IMR-90 (cell line): ENCODE measurements around the gene STAT6. TPM values are rescaled to one million over a fixed set of nuclear protein-coding genes. Genes with fewer than 3 reads are reported as not detected.

Experiments used
- ATAC-seq: fragments of 200-7000 bp; cut with Tn5 transposase; 2 replicates; pipeline ENCODE4 v1.9.1; 2020; ENCODE audit warnings: low read depth, mild to moderate bottlenecking, moderate library complexity
- BruUV-seq: library from RNA; stranded (reverse); fragments of 400-500 nt; replicated peaks from 2 replicates; lab custom pipeline; 2021; lab: Mats Ljungman, UMichigan
- CTCF ChIA-PET: fragments of 300-600 bp; formaldehyde crosslinking; extraction: SDS; loops from one replicate; lab custom pipeline; 2021; ENCODE audit warnings: antibody characterized with exemption; lab: Yijun Ruan, JAX
- POLR2A ChIA-PET: fragments of 300-600 bp; sonication (Branson Sonifier 250); formaldehyde crosslinking; loops from one replicate; lab custom pipeline; 2022; ENCODE audit warnings: antibody characterized with exemption; ENCODE audit not compliant: unreplicated experiment; lab: Charles Lee
- DNase-seq: peaks from one replicate; pipeline ENCODE4 v3.0.0; 2013
- H2AFZ ChIP-seq: replicated peaks from 2 replicates; pipeline ENCODE3; 2013; ENCODE audit warnings: low read length, mild to moderate bottlenecking; ENCODE audit not compliant: poor library complexity
- H2AK5ac ChIP-seq: 2 replicates; pipeline ENCODE4 v1.6.1; 2013; ENCODE audit warnings: low read depth, low read length, inconsistent platforms
- H2AK9ac ChIP-seq: replicated peaks from 2 replicates; pipeline ENCODE3; 2013; ENCODE audit warnings: mild to moderate bottlenecking, low read depth, low read length, moderate library complexity; ENCODE audit not compliant: poor library complexity
- H2BK120ac ChIP-seq: 2 replicates; pipeline ENCODE4 v1.6.1; 2013; ENCODE audit warnings: low read depth, low read length, inconsistent platforms
- H2BK15ac ChIP-seq: 3 replicates; pipeline ENCODE4 v1.6.1; 2013; ENCODE audit warnings: low read depth, low read length, inconsistent platforms
- H2BK20ac ChIP-seq: 2 replicates; pipeline ENCODE4 v1.6.1; 2013; ENCODE audit warnings: low read depth, mild to moderate bottlenecking, inconsistent platforms, low read length, moderate library complexity
- H2BK5ac ChIP-seq: 2 replicates; pipeline ENCODE4 v1.6.1; 2013; ENCODE audit warnings: mild to moderate bottlenecking, low read depth, low read length, inconsistent platforms; ENCODE audit not compliant: poor library complexity, severe bottlenecking
- H3K14ac ChIP-seq: replicated peaks from 2 replicates; pipeline ENCODE4 v1.6.1; 2013; ENCODE audit warnings: low read depth, low read length, inconsistent platforms
- H3K18ac ChIP-seq: 2 replicates; pipeline ENCODE4 v1.6.1; 2013; ENCODE audit warnings: low read depth, low read length, control low read depth
- H3K23ac ChIP-seq: 2 replicates; pipeline ENCODE4 v1.6.1; 2013; ENCODE audit warnings: low read depth, low read length, inconsistent platforms
- H3K27ac ChIP-seq: 2 replicates; pipeline ENCODE4 v1.5.1; 2013; ENCODE audit warnings: mild to moderate bottlenecking, control low read depth, low read length; ENCODE audit not compliant: insufficient read depth
- H3K27me3 ChIP-seq: 2 replicates; pipeline ENCODE4 v1.6.1; 2013; ENCODE audit warnings: low read length; ENCODE audit not compliant: control insufficient read depth, insufficient read depth
- H3K36me3 ChIP-seq: 2 replicates; pipeline ENCODE4 v1.6.1; 2013; ENCODE audit warnings: low read length, mixed read lengths; ENCODE audit not compliant: control insufficient read depth, insufficient read depth
- H3K4ac ChIP-seq: 2 replicates; pipeline ENCODE4 v1.6.1; 2013; ENCODE audit warnings: low read depth, low read length, inconsistent platforms
- H3K4me1 ChIP-seq: 2 replicates; pipeline ENCODE4 v1.6.1; 2013; ENCODE audit warnings: low read length, mixed read lengths; ENCODE audit not compliant: control insufficient read depth, insufficient read depth
- H3K4me2 ChIP-seq: 2 replicates; pipeline ENCODE4 v1.6.1; 2013; ENCODE audit warnings: low read depth, mild to moderate bottlenecking, control low read depth, low read length, moderate library complexity
- H3K4me3 ChIP-seq: 2 replicates; pipeline ENCODE4 v1.5.1; 2013; ENCODE audit warnings: low read depth, mild to moderate bottlenecking, control low read depth, low read length, moderate library complexity; ENCODE audit not compliant: insufficient read depth
- H3K56ac ChIP-seq: 2 replicates; pipeline ENCODE4 v1.6.1; 2013; ENCODE audit warnings: low read length, inconsistent platforms; ENCODE audit not compliant: insufficient read depth; ENCODE audit errors: extremely low read depth
- H3K79me1 ChIP-seq, 2 experiments: 2 replicates each; pipeline ENCODE4 v1.6.1; 2013; ENCODE audit warnings: low read length in 2 of 2, inconsistent platforms in 1 of 2, low read depth in 1 of 2
- H3K9ac ChIP-seq: 2 replicates; pipeline ENCODE4 v1.6.1; 2013; ENCODE audit warnings: low read depth, low read length, control low read depth
- H3K9me1 ChIP-seq: 2 replicates; pipeline ENCODE4 v1.6.1; 2013; ENCODE audit warnings: low read length, inconsistent platforms; ENCODE audit not compliant: insufficient read depth
- H3K9me3 ChIP-seq: 2 replicates; pipeline ENCODE4 v1.6.1; 2013; ENCODE audit warnings: low read length; ENCODE audit not compliant: control insufficient read depth, insufficient read depth
- H4K20me1 ChIP-seq: 2 replicates; pipeline ENCODE4 v1.6.1; 2013; ENCODE audit warnings: low read length, inconsistent platforms; ENCODE audit not compliant: insufficient read depth
- H4K5ac ChIP-seq: 2 replicates; pipeline ENCODE4 v1.6.1; 2013; ENCODE audit warnings: mild to moderate bottlenecking, low read depth, low read length, control low read depth
- H4K8ac ChIP-seq, 2 experiments: 2 replicates each; pipeline ENCODE4 v1.6.1; 2013; ENCODE audit warnings: low read depth in 2 of 2, low read length in 2 of 2, control low read depth in 1 of 2, inconsistent platforms in 1 of 2
- H4K91ac ChIP-seq: 2 replicates; pipeline ENCODE4 v1.6.1; 2013; ENCODE audit warnings: low read depth, low read length, inconsistent platforms; ENCODE audit not compliant: insufficient read depth
- CHD1 ChIP-seq: IDR thresholded peaks from 2 replicates; pipeline ENCODE4 v1.6.1; 2012; ENCODE audit warnings: low read depth, low read length, improper control_type of control experiment
- FOS ChIP-seq: fragments of 150-350 bp; IDR thresholded peaks from 2 replicates; pipeline ENCODE4 v1.6.1; 2016; ENCODE audit warnings: low read depth, low read length
- MAFK ChIP-seq: IDR thresholded peaks from 2 replicates; pipeline ENCODE4 v1.6.1; 2012; ENCODE audit warnings: low read depth, low read length, improper control_type of control experiment
- POLR2A ChIP-seq: IDR thresholded peaks from 2 replicates; pipeline ENCODE4 v1.6.1; 2012; ENCODE audit warnings: mild to moderate bottlenecking, low read depth, low read length
- RAD21 ChIP-seq: IDR thresholded peaks from 2 replicates; pipeline ENCODE4 v1.6.1; 2012; ENCODE audit warnings: low read length, improper control_type of control experiment
- RCOR1 ChIP-seq: IDR thresholded peaks from 2 replicates; pipeline ENCODE4 v1.6.1; 2012; ENCODE audit warnings: mild to moderate bottlenecking, low read length, improper control_type of control experiment; ENCODE audit not compliant: insufficient replicate concordance
- WGBS, 2 experiments: methylation state at CpG; one replicate each; pipeline versions ENCODE4 v1.1.5 to v1.1.7; 2013; ENCODE audit warnings: missing lambda C conversion rate in 2 of 2; ENCODE audit not compliant: insufficient read length in 1 of 2; ENCODE audit errors: extremely low coverage in 2 of 2; 5-methylcytosine and 5-hydroxymethylcytosine counted together
- dilution Hi-C: fragments of 300-500 bp; cut with HindIII; formaldehyde crosslinking; loops from one replicate; pipeline ENCODE4 v1.14.3; 2018; ENCODE audit warnings: low sequenced_read_pairs; ENCODE audit not compliant: unreplicated experiment
- in situ Hi-C: fragments of 300-500 bp; cut with MboI; formaldehyde crosslinking; loops from 3 replicates; pipeline ENCODE4 v1.14.3; 2019; ENCODE audit warnings: low sequenced_read_pairs, inconsistent platforms, mixed read lengths
- intact Hi-C: fragments of 100-400 bp; cut with micrococcal nuclease; formaldehyde crosslinking; loops from 2 replicates; pipeline ENCODE4 v1.10.0; 2022
- polyA plus RNA-seq, 3 experiments: library from polyadenylated mRNA; depleted of rRNA; stranded (reverse); fragments of >200 nt; gene quantifications; 2 replicates each; pipeline ENCODE4 v1.2.3, GENCODE V29; 2012; ENCODE audit warnings: low replicate concordance in 1 of 3
- total RNA-seq: library from RNA; depleted of rRNA; stranded (reverse); fragments of >200 nt; gene quantifications from 2 replicates; pipeline ENCODE4 v1.2.3, GENCODE V29; 2012
- TF ChIP-seq, protein P1 (sequence below): conservative IDR thresholded peaks from 2 replicates; pipeline ENCODE4 v1.5.1; 2012; ENCODE audit warnings: mild to moderate bottlenecking, low read depth, low read length, improper control_type of control experiment

The STAT6 gene
- total and polyA plus RNA-seq, 2 of the 4 experiments (the other 2 are of a cell fraction), result 43.4 to 96.9 TPM

DNA sequence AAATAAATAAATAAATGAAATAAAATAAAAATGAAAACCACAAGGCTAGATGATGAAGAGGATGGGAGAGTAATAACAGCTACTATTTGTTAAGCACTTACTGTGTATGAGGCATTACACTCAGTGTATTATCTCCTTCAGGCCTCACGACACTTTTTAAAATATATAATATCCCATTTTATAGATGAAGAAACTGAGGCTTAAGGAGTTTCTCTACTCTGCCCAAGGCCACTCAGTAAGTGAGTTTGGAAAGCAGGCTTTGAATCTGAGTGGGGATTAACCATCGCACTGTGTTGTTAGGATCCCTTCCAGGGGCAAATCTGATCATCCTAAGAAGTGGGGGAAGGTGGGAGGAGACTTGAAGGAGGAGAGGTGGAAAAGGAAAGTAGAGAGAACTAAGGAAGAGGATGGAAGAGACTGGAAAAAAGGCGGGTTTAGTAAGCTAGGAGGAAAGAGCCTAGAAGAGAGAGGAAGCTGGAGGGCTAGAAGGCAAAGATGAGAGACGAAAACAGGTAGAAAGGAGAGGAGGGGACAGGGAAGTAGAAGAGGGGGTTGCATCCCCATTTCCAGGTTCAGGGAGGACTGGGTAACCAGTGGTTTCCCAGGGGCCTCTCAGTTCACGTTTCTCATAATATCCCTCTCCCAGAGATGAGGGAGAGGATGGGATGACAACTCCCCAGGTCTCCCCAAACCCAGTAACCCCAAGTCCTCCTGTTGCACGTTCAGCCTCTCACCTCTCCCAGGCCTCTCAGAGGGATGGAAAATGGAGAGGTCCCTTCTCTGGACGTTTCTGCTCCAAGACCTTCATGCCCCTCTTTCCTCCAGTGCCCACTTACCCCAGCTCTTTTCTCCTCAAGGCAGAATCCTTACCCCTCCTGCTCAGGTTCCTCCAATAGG lies 1.7 kb downstream of the STAT6 start:
- peak overlapping the region; percentile 93; the same call in 1 of the 2 replicates for H3K9ac ChIP-seq
- peak overlapping the region; percentile 99 for H2AK9ac ChIP-seq
- peak overlapping the region; percentile 85 to 97; a peak in 3 of 4 replicates for H4K8ac ChIP-seq
- DNase-seq, result no peak
- 0 out of 2 replicates have a peak, but pooled peaks cover 2% of the 10 kb centered on the region for H3K4me1 ChIP-seq
- no peaks in the 10 kb centered on the region for H3K9me3 ChIP-seq
- ChIA-PET CTCF (interaction anchor here (1.0 kb wide), 1 partner anchor 40 kb away, joined by 3 read pairs; no protein-coding TSS in a partner anchor), POLR2A (no interaction called here)
- no peak overlapping the region for H2BK20ac ChIP-seq
- peak overlapping the region; percentile 64 for H3K4me3 ChIP-seq
- ATAC-seq, result no peak
- in situ Hi-C loops, result loop anchor here (5.0 kb wide), 2 partner anchors 42 to 102 kb away; partner anchors contain the start of gene ZBTB39
- peak overlapping the region; percentile 86 for H2AFZ ChIP-seq
- TF ChIP-seq RAD21, result no peak
- no peak for TF ChIP-seq MAFK
- no peak for TF ChIP-seq POLR2A
- no peak for TF ChIP-seq RCOR1
- no peak for TF ChIP-seq CHD1
- no peak for TF ChIP-seq FOS
- TF ChIP-seq, protein P1, sequence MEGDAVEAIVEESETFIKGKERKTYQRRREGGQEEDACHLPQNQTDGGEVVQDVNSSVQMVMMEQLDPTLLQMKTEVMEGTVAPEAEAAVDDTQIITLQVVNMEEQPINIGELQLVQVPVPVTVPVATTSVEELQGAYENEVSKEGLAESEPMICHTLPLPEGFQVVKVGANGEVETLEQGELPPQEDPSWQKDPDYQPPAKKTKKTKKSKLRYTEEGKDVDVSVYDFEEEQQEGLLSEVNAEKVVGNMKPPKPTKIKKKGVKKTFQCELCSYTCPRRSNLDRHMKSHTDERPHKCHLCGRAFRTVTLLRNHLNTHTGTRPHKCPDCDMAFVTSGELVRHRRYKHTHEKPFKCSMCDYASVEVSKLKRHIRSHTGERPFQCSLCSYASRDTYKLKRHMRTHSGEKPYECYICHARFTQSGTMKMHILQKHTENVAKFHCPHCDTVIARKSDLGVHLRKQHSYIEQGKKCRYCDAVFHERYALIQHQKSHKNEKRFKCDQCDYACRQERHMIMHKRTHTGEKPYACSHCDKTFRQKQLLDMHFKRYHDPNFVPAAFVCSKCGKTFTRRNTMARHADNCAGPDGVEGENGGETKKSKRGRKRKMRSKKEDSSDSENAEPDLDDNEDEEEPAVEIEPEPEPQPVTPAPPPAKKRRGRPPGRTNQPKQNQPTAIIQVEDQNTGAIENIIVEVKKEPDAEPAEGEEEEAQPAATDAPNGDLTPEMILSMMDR, result no peak
- H4K20me1 ChIP-seq, result peaks cover 15% of the 10 kb centered on the region
- H3K14ac ChIP-seq, result peak overlapping the region; percentile 99
- H2BK15ac ChIP-seq, result peak overlapping the region; percentile 89; the same call in 2 of the 3 replicates
- H4K5ac ChIP-seq, result no peak overlapping the region
- H3K18ac ChIP-seq, result no peak overlapping the region
- WGBS, 2 experiments, result 100% methylated on average over 1 of the region's 7 CpGs; no CpG with 5 or more reads in 1 of the 2 experiments
- H3K23ac ChIP-seq, result peak overlapping the region; percentile 45; the same call in 1 of the 2 replicates
- peaks cover 22 to 58% of the 10 kb centered on the region in 2 experiments for H3K79me1 ChIP-seq
- no peak overlapping the region for H2BK5ac ChIP-seq
- intact Hi-C loops, result loop anchor here (5.0 kb wide), 1 partner anchor 133 kb away; no protein-coding TSS in a partner anchor
- peaks cover 4% of the 10 kb centered on the region for H3K9me1 ChIP-seq
- peaks cover 30% of the 10 kb centered on the region for H3K36me3 ChIP-seq
- no peaks in the 10 kb centered on the region for H3K27me3 ChIP-seq
- H3K4me2 ChIP-seq, result peak overlapping the region; percentile 93
- H3K56ac ChIP-seq, result no peak overlapping the region
- H3K4ac ChIP-seq, result peak overlapping the region; percentile 97
- peak overlapping the region; percentile 97 for H4K91ac ChIP-seq
- H2BK120ac ChIP-seq, result peak overlapping the region; percentile 59; the same call in 1 of the 2 replicates
- BruUV-seq, result no TSS peak
- dilution Hi-C loops, result no loop called here
- H2AK5ac ChIP-seq, result peak overlapping the region; percentile 35
- H3K27ac ChIP-seq, result peak overlapping the region; percentile 94; the same call in 1 of the 2 replicates
